Gastroesophageal sphincter (tissue), 4 donors: ENCODE data around the gene CCT8. TPM values are rescaled to one million over a fixed set of nuclear protein-coding genes. Genes with fewer than 3 reads are reported as not detected.

Experiments
- ATAC-seq: fragments of 150-250 bp; one replicate; pipeline ENCODE4 v1.9.1; 2016; ENCODE audit warnings: mild to moderate bottlenecking, moderate library complexity
- H3K27ac ChIP-seq, 4 donors: fragments of 200-600 bp; sonication (generic) in 3 of 4; 1 replicate in 3 of 4; 2 replicates in 1 of 4; pipeline ENCODE4 v1.5.1; 2016 to 2019
- H3K27me3 ChIP-seq: fragments of 200-600 bp; sonication (generic); one replicate; pipeline ENCODE4 v1.5.1; 2019
- H3K36me3 ChIP-seq, 2 donors: fragments of 200-600 bp; sonication (generic); one replicate each; pipeline ENCODE4 v1.5.1; 2019; ENCODE audit warnings: control low read depth in 1 of 2
- H3K4me1 ChIP-seq, 3 donors: fragments of 200-600 bp; sonication (generic); 1 replicate in 2 of 3; 2 replicates in 1 of 3; pipeline ENCODE4 v1.5.1; 2016 to 2019; ENCODE audit warnings: control low read depth in 2 of 3
- H3K4me3 ChIP-seq, 2 donors: fragments of 200-600 bp; sonication (generic); one replicate each; pipeline ENCODE4 v1.5.1; 2019; ENCODE audit warnings: mild to moderate bottlenecking in 1 of 2, moderate library complexity in 1 of 2
- H3K9me3 ChIP-seq, 3 donors: fragments of 200-600 bp; sonication (generic); one replicate each; pipeline ENCODE4 v1.5.1; 2017 to 2019; ENCODE audit warnings: control low read depth in 2 of 3
- EP300 ChIP-seq: sonication (generic); formaldehyde crosslinking; IDR thresholded peaks from one replicate; pipeline ENCODE4 v1.6.1; 2017; ENCODE audit warnings: antibody characterized with exemption, mild to moderate bottlenecking
- POLR2A ChIP-seq, 2 donors: fragments of 450-650 bp; IDR thresholded peaks; one replicate each; pipeline ENCODE4 v1.6.1; 2017; ENCODE audit warnings: antibody characterized with exemption in 2 of 2, mild to moderate bottlenecking in 2 of 2, moderate library complexity in 1 of 2
- POLR2AphosphoS5 ChIP-seq: sonication (generic); formaldehyde crosslinking; IDR thresholded peaks from one replicate; pipeline ENCODE4 v1.6.1; 2017; ENCODE audit warnings: antibody characterized with exemption
- WGBS, 2 donors: methylation state at CpG; one replicate each; pipeline ENCODE4 v1.1.5; 2018; ENCODE audit warnings: low coverage in 1 of 2; 5-methylcytosine and 5-hydroxymethylcytosine counted together
- total RNA-seq, 4 donors: library from RNA; depleted of rRNA; stranded (reverse); fragments of >200 nt; gene quantifications; one replicate each; pipeline ENCODE4 v1.1.0, GENCODE V29; 2016
- TF ChIP-seq, protein P1 (sequence below), 4 experiments: fragments of 200-600 bp in 2 of 4; fragments of 450-650 bp in 2 of 4; sonication (generic) in 1 of 4; IDR thresholded peaks; one replicate each; pipeline ENCODE4 v1.5.1; 2017 to 2019; ENCODE audit warnings: antibody characterized with exemption in 4 of 4, mild to moderate bottlenecking in 2 of 4, moderate library complexity in 2 of 4

CCT8 gene
- total RNA-seq, 4 donors from 2014 or later: 90.6 to 133 (median 90.9) TPM

DNA sequence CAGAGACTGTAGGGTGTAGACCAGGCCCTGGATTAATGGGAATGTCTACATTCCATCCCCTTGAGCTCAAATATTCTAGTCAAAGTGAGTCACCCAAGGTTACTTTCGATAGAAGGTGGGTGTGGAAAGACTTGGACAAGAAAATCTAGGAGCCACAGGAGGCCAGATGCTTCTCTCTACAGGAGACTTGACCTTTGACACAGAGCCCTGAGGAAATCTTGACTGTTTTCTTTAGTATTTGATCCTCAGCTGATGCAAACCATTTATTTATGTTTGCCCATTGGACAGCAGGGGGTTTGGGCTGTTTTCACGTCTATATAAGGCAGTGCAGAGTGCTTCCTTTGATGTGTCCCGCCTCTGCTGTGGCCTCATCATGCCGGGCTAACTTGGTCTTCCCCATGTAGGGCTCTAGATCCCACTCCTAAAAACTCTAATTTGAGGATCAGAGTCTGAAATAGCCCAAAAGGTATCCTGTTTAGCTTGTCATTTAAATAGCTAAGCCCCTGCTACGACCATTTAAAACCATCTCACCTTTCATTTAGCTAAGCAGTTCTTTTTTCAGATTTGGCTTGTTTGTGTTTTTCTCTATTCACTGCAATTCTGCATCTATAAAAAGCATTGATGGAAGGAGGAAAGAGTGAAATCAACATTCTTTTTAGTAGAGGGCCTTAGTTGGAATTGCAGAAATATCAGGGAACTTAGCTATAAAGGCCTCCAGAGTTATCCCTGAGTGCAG is 41.5 kb upstream of the CCT8 start:
- H3K27ac ChIP-seq: no peak overlapping the region
- H3K4me1 ChIP-seq: no peaks in the 10 kb centered on the region
- H3K36me3 ChIP-seq: no peaks in the 10 kb centered on the region
- H3K4me3 ChIP-seq: no peak overlapping the region
- no peaks in the 10 kb centered on the region for H3K27me3 ChIP-seq
- no peaks in the 10 kb centered on the region for H3K9me3 ChIP-seq
- TF ChIP-seq POLR2AphosphoS5 (no peak), EP300 (no peak), POLR2A (IDR thresholded peaks at IDR 0.05) (no peak)
- TF ChIP-seq, protein P1, sequence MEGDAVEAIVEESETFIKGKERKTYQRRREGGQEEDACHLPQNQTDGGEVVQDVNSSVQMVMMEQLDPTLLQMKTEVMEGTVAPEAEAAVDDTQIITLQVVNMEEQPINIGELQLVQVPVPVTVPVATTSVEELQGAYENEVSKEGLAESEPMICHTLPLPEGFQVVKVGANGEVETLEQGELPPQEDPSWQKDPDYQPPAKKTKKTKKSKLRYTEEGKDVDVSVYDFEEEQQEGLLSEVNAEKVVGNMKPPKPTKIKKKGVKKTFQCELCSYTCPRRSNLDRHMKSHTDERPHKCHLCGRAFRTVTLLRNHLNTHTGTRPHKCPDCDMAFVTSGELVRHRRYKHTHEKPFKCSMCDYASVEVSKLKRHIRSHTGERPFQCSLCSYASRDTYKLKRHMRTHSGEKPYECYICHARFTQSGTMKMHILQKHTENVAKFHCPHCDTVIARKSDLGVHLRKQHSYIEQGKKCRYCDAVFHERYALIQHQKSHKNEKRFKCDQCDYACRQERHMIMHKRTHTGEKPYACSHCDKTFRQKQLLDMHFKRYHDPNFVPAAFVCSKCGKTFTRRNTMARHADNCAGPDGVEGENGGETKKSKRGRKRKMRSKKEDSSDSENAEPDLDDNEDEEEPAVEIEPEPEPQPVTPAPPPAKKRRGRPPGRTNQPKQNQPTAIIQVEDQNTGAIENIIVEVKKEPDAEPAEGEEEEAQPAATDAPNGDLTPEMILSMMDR (IDR thresholded peaks at IDR 0.05): no peak
- 60 to 64% methylated on average over 3 to 4 of the region's 5 CpGs for WGBS, 2 donors
- ATAC-seq: no peak

GRCh38 chr21:29105218-29105617 is 31.8 kb upstream of the CCT8 start:
- H3K27ac ChIP-seq: no peak overlapping the region
- H3K27me3 ChIP-seq: no peaks in the 10 kb centered on the region
- ATAC-seq: no peak
- no peaks in the 10 kb centered on the region for H3K9me3 ChIP-seq
- H3K36me3 ChIP-seq: no peaks in the 10 kb centered on the region
- TF ChIP-seq POLR2A (IDR thresholded peaks at IDR 0.05) (no peak), POLR2AphosphoS5 (no peak), EP300 (no peak)
- TF ChIP-seq, protein P1 (IDR thresholded peaks at IDR 0.05): no peak
- H3K4me3 ChIP-seq: no peak overlapping the region
- 77 to 90% methylated on average over 3 of the region's 3 CpGs for WGBS, 2 donors
- H3K4me1 ChIP-seq: no peaks in the 10 kb centered on the region

DNA sequence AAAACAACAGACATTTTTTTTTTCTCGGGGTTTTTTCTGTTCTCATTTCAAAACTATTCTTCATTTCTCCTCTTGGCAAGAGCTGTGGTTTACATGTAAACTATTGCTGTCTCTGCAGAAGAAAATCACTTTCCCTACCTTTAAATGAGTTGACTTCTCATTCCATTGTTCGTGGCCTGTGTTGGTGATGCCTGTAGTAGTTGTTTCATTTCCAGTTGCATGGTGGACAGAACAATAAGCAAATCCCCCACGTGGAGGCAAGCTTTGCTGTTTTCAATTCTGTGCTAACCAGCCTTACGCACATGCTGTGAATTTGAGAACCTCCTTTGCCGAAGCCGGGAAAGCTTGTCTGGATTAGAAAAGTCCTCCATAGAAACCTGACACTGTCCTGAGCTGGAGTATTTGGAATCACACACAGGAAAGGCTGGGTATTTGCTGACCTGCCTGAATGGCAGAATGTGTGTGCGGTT is 30.8 kb upstream of the CCT8 start:
- Histone ChIP-seq H3K4me1 (no peaks in the 10 kb centered on the region), H3K27me3 (no peaks in the 10 kb centered on the region), H3K36me3 (no peaks in the 10 kb centered on the region), H3K9me3 (no peaks in the 10 kb centered on the region), H3K27ac (no peak overlapping the region), H3K4me3 (no peak overlapping the region)
- WGBS, 2 donors: 20 to 53% methylated on average over 1 to 7 of the region's 7 CpGs
- TF ChIP-seq POLR2A (IDR thresholded peaks at IDR 0.05) (no peak), EP300 (no peak), POLR2AphosphoS5 (no peak)
- TF ChIP-seq, protein P1 (IDR thresholded peaks at IDR 0.05): no peak
- ATAC-seq: no peak

DNA sequence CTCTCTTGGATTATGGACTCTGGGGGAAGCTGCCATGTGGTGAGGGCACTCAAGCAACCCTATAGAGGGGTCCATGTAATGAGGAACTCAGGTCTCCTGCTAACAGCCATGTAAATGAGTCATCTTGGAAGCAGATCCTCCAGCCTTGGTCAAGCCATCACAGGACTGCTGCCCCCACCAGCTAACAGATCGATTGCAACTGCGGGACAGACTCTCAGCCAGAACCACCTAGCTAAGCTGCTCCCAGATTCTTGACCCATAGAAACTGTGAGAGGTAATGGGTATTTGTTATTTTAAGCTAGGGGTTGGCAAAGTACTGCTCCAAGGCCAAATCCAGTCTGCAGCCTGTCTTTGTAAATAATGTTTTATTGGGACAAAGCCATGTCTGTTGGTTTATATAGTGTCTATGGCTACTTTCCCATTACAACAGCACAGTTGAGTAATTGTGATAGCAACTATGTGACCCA is 29.4 kb upstream of the CCT8 start:
- WGBS, 2 donors: 63 to 100% methylated on average over 1 to 2 of the region's 2 CpGs
- H3K27me3 ChIP-seq: no peaks in the 10 kb centered on the region
- H3K27ac ChIP-seq: no peak overlapping the region
- no peaks in the 10 kb centered on the region for H3K4me1 ChIP-seq
- TF ChIP-seq EP300 (no peak), POLR2A (IDR thresholded peaks at IDR 0.05) (no peak), POLR2AphosphoS5 (no peak)
- TF ChIP-seq, protein P1 (IDR thresholded peaks at IDR 0.05): no peak
- no peaks in the 10 kb centered on the region for H3K9me3 ChIP-seq
- no peaks in the 10 kb centered on the region for H3K36me3 ChIP-seq
- H3K4me3 ChIP-seq: no peak overlapping the region
- no peak for ATAC-seq

DNA sequence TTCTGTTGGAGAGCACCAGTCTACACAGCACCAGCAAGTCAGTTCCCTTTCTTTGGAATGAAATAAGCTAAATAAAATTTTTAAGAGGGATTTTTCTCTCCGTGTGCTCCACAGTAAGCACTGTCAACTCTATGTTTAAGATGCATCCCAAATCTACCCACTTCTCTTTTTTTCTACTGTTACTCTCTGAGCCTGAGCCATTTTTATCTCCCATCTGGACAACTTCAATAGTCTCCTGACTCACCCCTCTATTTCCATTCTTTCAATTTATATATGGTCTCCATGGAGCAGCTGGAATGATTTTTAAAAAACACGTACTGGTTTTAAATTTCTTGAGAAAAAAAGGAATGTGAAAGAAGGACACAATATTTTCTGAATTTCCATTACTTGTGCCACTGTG is 24.7 kb upstream of the CCT8 start:
- Histone ChIP-seq H3K27me3 (no peaks in the 10 kb centered on the region), H3K9me3 (no peaks in the 10 kb centered on the region), H3K36me3 (no peaks in the 10 kb centered on the region), H3K4me3 (no peak overlapping the region), H3K27ac (no peak overlapping the region), H3K4me1 (no peaks in the 10 kb centered on the region)
- no peak for ATAC-seq
- TF ChIP-seq EP300: no peak
- TF ChIP-seq POLR2A (IDR thresholded peaks at IDR 0.05): no peak
- TF ChIP-seq, protein P1 (IDR thresholded peaks at IDR 0.05): no peak
- TF ChIP-seq POLR2AphosphoS5: no peak
- WGBS, 2 donors: 34 to 44% methylated on average over 2 of the region's 2 CpGs
